H1 (cell line): ENCODE results near the gene C1orf146. TPM values are rescaled to one million over a fixed set of nuclear protein-coding genes. Genes with fewer than 3 reads are reported as not detected.

ENCODE experiments used
- CTCF ChIA-PET: fragments of 300-600 bp; sonication (Branson Sonifier 250); formaldehyde crosslinking; loops from one replicate; lab custom pipeline; 2021; ENCODE audit not compliant: partially characterized antibody; lab: Charles Lee
- POLR2A ChIA-PET: fragments of 300-600 bp; sonication (Branson Sonifier 250); formaldehyde crosslinking; loops from one replicate; lab custom pipeline; 2021; ENCODE audit warnings: inconsistent platforms; ENCODE audit not compliant: partially characterized antibody; lab: Charles Lee
- DNase-seq, 2 experiments: peaks; one replicate each; pipeline versions ENCODE4 v3.0.0 to v3.0.0-alpha.2; 2010 to 2022; ENCODE audit warnings: low spot score in 2 of 2, low read depth in 1 of 2, mixed read lengths in 1 of 2
- FAIRE-seq: peaks from 2 replicates; lab custom pipeline; 2011; peaks lifted over from hg19 to GRCh38; lab: Jason Lieb, UNC
- H2AFZ ChIP-seq: 2 replicates; pipeline ENCODE4 v1.8.1; 2012; ENCODE audit warnings: low read length, inconsistent platforms
- H2AK5ac ChIP-seq: 2 replicates; pipeline ENCODE4 v1.6.1; 2013; ENCODE audit warnings: low read depth, low read length
- H2BK120ac ChIP-seq: replicated peaks from 2 replicates; pipeline ENCODE3; 2013; ENCODE audit warnings: low read depth, low read length, inconsistent platforms
- H2BK12ac ChIP-seq: 2 replicates; pipeline ENCODE4 v1.6.1; 2013; ENCODE audit warnings: low read depth, low read length
- H2BK15ac ChIP-seq: 2 replicates; pipeline ENCODE4 v1.6.1; 2013; ENCODE audit warnings: low read length
- H2BK20ac ChIP-seq: 2 replicates; pipeline ENCODE4 v1.6.1; 2013; ENCODE audit warnings: low read length
- H2BK5ac ChIP-seq: 2 replicates; pipeline ENCODE4 v1.6.1; 2013; ENCODE audit warnings: low read depth, low read length
- H3K14ac ChIP-seq: 2 replicates; pipeline ENCODE4 v1.6.1; 2013; ENCODE audit warnings: inconsistent platforms; ENCODE audit not compliant: insufficient read length
- H3K18ac ChIP-seq: 2 replicates; pipeline ENCODE4 v1.6.1; 2013; ENCODE audit warnings: low read length; ENCODE audit errors: extremely low read depth
- H3K23ac ChIP-seq: 2 replicates; pipeline ENCODE4 v1.6.1; 2013; ENCODE audit warnings: inconsistent platforms; ENCODE audit not compliant: insufficient read length
- H3K23me2 ChIP-seq: 2 replicates; pipeline ENCODE4 v1.6.1; 2013; ENCODE audit warnings: low read depth, low read length
- H3K27ac ChIP-seq: 2 replicates; pipeline ENCODE4 v1.6.1; 2011; ENCODE audit warnings: low read depth, low read length, inconsistent platforms
- H3K27me3 ChIP-seq, 4 experiments: replicated peaks in 1 of 4; 1 replicate in 1 of 4; 2 replicates in 3 of 4; pipeline versions ENCODE4 v1.6.1 to v1.8.1; 2011 to 2013; ENCODE audit warnings: low read length in 3 of 4, mild to moderate bottlenecking in 3 of 4, inconsistent platforms in 2 of 4, mixed read lengths in 2 of 4, moderate library complexity in 1 of 4; ENCODE audit not compliant: control insufficient read depth in 3 of 4, insufficient read depth in 3 of 4; ENCODE audit errors: extremely low read depth in 1 of 4
- H3K36me3 ChIP-seq, 4 experiments: 2 replicates each; pipeline versions ENCODE4 v1.6.1 to v1.8.1; 2011 to 2013; ENCODE audit warnings: mild to moderate bottlenecking in 4 of 4, low read length in 3 of 4, moderate library complexity in 2 of 4, control low read depth in 1 of 4, inconsistent platforms in 1 of 4; ENCODE audit not compliant: insufficient read depth in 4 of 4, control insufficient read depth in 2 of 4
- H3K4ac ChIP-seq: replicated peaks from 2 replicates; pipeline ENCODE3; 2013; ENCODE audit warnings: low read length, low read depth, mixed read lengths, inconsistent platforms; ENCODE audit not compliant: insufficient read length
- H3K4me1 ChIP-seq, 4 experiments: replicated peaks in 1 of 4; 1 replicate in 1 of 4; 2 replicates in 3 of 4; pipeline versions ENCODE4 v1.6.1 to v1.8.1; 2011 to 2013; ENCODE audit warnings: low read length in 3 of 4, inconsistent platforms in 2 of 4, mixed read lengths in 1 of 4; ENCODE audit not compliant: insufficient read depth in 4 of 4, control insufficient read depth in 3 of 4
- H3K4me2 ChIP-seq, 2 experiments: 2 replicates each; pipeline versions ENCODE4 v1.6.1 to v1.8.1; 2011 to 2013; ENCODE audit warnings: low read depth in 2 of 2, low read length in 2 of 2, control low read depth in 1 of 2, inconsistent platforms in 1 of 2, mild to moderate bottlenecking in 1 of 2; ENCODE audit not compliant: insufficient read depth in 1 of 2
- H3K4me3 ChIP-seq, 4 experiments: fragments of 200-600, 300-600 bp in 1 of 4; sonication (generic), shearing (Covaris generic), sonication (Bioruptor Twin) in 1 of 4; 2 replicates each; pipeline versions ENCODE4 v1.5.1 to v1.8.1; 2011 to 2016; ENCODE audit warnings: low read length in 4 of 4, low read depth in 3 of 4, control low read depth in 2 of 4, inconsistent platforms in 2 of 4, mild to moderate bottlenecking in 2 of 4, mixed read lengths in 1 of 4, moderate library complexity in 1 of 4; ENCODE audit not compliant: insufficient read depth in 2 of 4; ENCODE audit errors: extremely low read depth in 1 of 4
- H3K56ac ChIP-seq: replicated peaks from 2 replicates; pipeline ENCODE3; 2013; ENCODE audit warnings: low read depth, mild to moderate bottlenecking, mixed read lengths, low read length, inconsistent platforms; ENCODE audit not compliant: insufficient read length
- H3K79me1 ChIP-seq: 2 replicates; pipeline ENCODE4 v1.6.1; 2013; ENCODE audit warnings: low read depth, low read length, control low read depth
- H3K79me2 ChIP-seq, 2 experiments: 2 replicates each; pipeline versions ENCODE4 v1.6.1 to v1.8.1; 2012 to 2013; ENCODE audit warnings: low read length in 2 of 2, mild to moderate bottlenecking in 2 of 2, inconsistent platforms in 1 of 2; ENCODE audit not compliant: insufficient read depth in 2 of 2, control insufficient read depth in 1 of 2
- H3K9ac ChIP-seq, 4 experiments: replicated peaks in 1 of 4; 1 replicate in 1 of 4; 2 replicates in 3 of 4; pipeline versions ENCODE4 v1.6.1 to v1.8.1; 2011 to 2013; ENCODE audit warnings: low read depth in 3 of 4, low read length in 3 of 4, control low read depth in 2 of 4, mild to moderate bottlenecking in 2 of 4, moderate library complexity in 2 of 4, inconsistent platforms in 1 of 4; ENCODE audit errors: extremely low read depth in 1 of 4
- H3K9me3 ChIP-seq, 2 experiments: 2 replicates each; pipeline versions ENCODE4 v1.6.1 to v1.8.1; 2012 to 2013; ENCODE audit warnings: mild to moderate bottlenecking in 2 of 2, moderate library complexity in 2 of 2, control low read depth in 1 of 2, inconsistent platforms in 1 of 2, low read depth in 1 of 2, low read length in 1 of 2, mixed read lengths in 1 of 2; ENCODE audit not compliant: insufficient read depth in 2 of 2
- H4K20me1 ChIP-seq, 2 experiments: replicated peaks in 1 of 2; 2 replicates each; pipeline versions ENCODE3 to v1.8.1; 2011 to 2013; ENCODE audit warnings: inconsistent platforms in 2 of 2, low read length in 2 of 2, mild to moderate bottlenecking in 1 of 2; ENCODE audit not compliant: insufficient read depth in 2 of 2, control insufficient read depth in 1 of 2
- H4K5ac ChIP-seq: 2 replicates; pipeline ENCODE4 v1.6.1; 2013; ENCODE audit warnings: low read length, low read depth, mixed read lengths, inconsistent platforms; ENCODE audit not compliant: insufficient read length
- H4K8ac ChIP-seq: 2 replicates; pipeline ENCODE4 v1.8.0; 2013; ENCODE audit warnings: mild to moderate bottlenecking, moderate library complexity, low read length, inconsistent platforms; ENCODE audit not compliant: insufficient read depth; ENCODE audit errors: extremely low read depth
- H4K91ac ChIP-seq: replicated peaks from 2 replicates; pipeline ENCODE3; 2013; ENCODE audit warnings: low read length, mixed read lengths, inconsistent platforms; ENCODE audit not compliant: insufficient read length
- POU5F1 ChIP-seq: IDR thresholded peaks from 2 replicates; pipeline ENCODE4 v1.6.1; 2011; ENCODE audit warnings: low read depth, mild to moderate bottlenecking, low read length, moderate library complexity
- WGBS, 2 experiments: shearing (Covaris generic) in 1 of 2; methylation state at CpG; one replicate each; pipeline versions ENCODE4 v1.1.6 to v1.1.7; 2013 to 2015; ENCODE audit warnings: low lambda C conversion rate in 2 of 2, mixed read lengths in 2 of 2, inconsistent platforms in 1 of 2, low coverage in 1 of 2, missing lambda C conversion rate in 1 of 2; ENCODE audit not compliant: insufficient replicate concordance in 2 of 2, insufficient coverage in 1 of 2, insufficient read length in 1 of 2; ENCODE audit errors: extremely low coverage in 1 of 2, missing lambda C conversion rate in 1 of 2; 5-methylcytosine and 5-hydroxymethylcytosine counted together
- polyA plus RNA-seq, 7 experiments: library from polyadenylated mRNA; depleted of rRNA in 3 of 7; stranded (reverse) in 5 of 7; unstranded in 2 of 7; fragments of >200 nt in 5 of 7; fragments of 200-250 nt in 2 of 7; gene quantifications; 1 replicate in 5 of 7; 2 replicates in 1 of 7; 4 replicates in 1 of 7; pipeline versions ENCODE4 v1.2.1 to v1.2.3, GENCODE V29; 2011 to 2013; ENCODE audit warnings: missing spikeins in 2 of 7, mixed read lengths in 2 of 7
- total RNA-seq: library from RNA; stranded (reverse); fragmentation: NEBNext Ultra II Directional; extraction: Animal tissue kit (Norgen Biotek cat#: 25700); gene quantifications from 2 replicates; pipeline ENCODE4 v1.2.1, GENCODE V29; 2021

Gene C1orf146
- total and polyA plus RNA-seq, 2 of the 8 experiments (the other 6 are each of a cell fraction or from before 2014, with no cell fraction given), result not detected

DNA sequence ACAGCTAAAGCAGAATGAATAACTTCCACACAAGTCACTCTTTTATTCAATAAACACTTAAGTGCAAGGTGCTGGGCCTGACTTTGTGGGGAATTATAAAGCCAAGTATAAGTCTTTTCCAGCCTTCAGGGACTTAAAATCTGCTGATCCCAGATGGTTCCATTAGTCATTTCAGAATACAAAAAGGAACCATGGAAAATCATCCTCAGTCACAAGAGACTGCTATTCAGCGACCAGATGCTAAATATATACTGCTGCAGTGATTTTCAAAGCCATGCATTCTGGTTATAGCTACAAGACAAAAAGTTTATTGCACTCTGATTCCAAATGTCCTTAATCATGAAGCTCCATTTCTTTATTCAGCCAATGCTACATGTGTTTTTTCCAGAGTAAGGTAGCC, 55.3 kb downstream of the C1orf146 start:
- Histone ChIP-seq H3K9me3 (no peaks in the 10 kb centered on the region), H4K20me1 (peaks cover 0 to 6% of the 10 kb centered on the region in 2 experiments), H3K4ac (no peak overlapping the region), H3K4me1 (no peaks in the 10 kb centered on the region), H2BK5ac (no peak overlapping the region), H2BK15ac (no peak overlapping the region), H3K4me2 (no peak overlapping the region), H4K91ac (no peak overlapping the region), H3K18ac (no peak overlapping the region), H3K27me3 (no peaks in the 10 kb centered on the region), H2BK12ac (no peak overlapping the region), H3K79me1 (no peaks in the 10 kb centered on the region), H3K9ac (no peak overlapping the region), H4K8ac (no peak overlapping the region), H3K4me3 (no peak overlapping the region), H2BK120ac (no peak overlapping the region), H3K56ac (no peak overlapping the region), H4K5ac (no peak overlapping the region), H3K14ac (no peak overlapping the region), H3K23ac (no peak overlapping the region), H3K79me2 (no peaks in the 10 kb centered on the region), H2AK5ac (no peak overlapping the region), H2BK20ac (no peak overlapping the region), H3K36me3 (peaks cover 2 to 43% (median 14%) of the 10 kb centered on the region in 4 experiments; a peak in 7 of 8 replicates), H2AFZ (no peak overlapping the region), H3K27ac (no peak overlapping the region), H3K23me2 (no peaks in the 10 kb centered on the region)
- CTCF ChIA-PET, result interaction anchor here (1.2 kb wide), 1 partner anchor 11 kb away, joined by 4 read pairs; no protein-coding TSS in a partner anchor
- DNase-seq (no peak), FAIRE-seq (no peak)
- POLR2A ChIA-PET, result no interaction called here
- 100% methylated on average over 1 of the region's 1 CpG; no CpG with 5 or more reads in 1 of the 2 experiments for WGBS, 2 experiments
- TF ChIP-seq POU5F1, result no peak
